Calu3 (cell line): ENCODE results near the gene ARHGAP6. TPM values are rescaled to one million over a fixed set of nuclear protein-coding genes. Genes with fewer than 3 reads are reported as not detected.
"Not testable (repeated sequence)": the region's sequence is repeated elsewhere in the genome, so short reads cannot be mapped to it uniquely, and the experiment has no call there.

Source experiments
- BruUV-seq: library from RNA; stranded (reverse); fragments of 400-500 nt; replicated peaks from 2 replicates; lab custom pipeline; 2021; lab: Mats Ljungman, UMichigan
- CTCF ChIA-PET: fragments of 300-600 bp; sonication (Branson Sonifier 250); formaldehyde crosslinking; loops from one replicate; lab custom pipeline; 2022; ENCODE audit warnings: antibody characterized with exemption; lab: Charles Lee
- DNase-seq: peaks from one replicate; pipeline ENCODE4 v3.0.0; 2022
- H3K27ac Mint-ChIP-seq: one replicate; pipeline ENCODE4 v1.8.0; 2022; ENCODE audit warnings: mixed read lengths; ENCODE audit not compliant: unreplicated experiment
- H3K27me3 Mint-ChIP-seq: one replicate; pipeline ENCODE4 v1.8.0; 2022; ENCODE audit warnings: mixed read lengths; ENCODE audit not compliant: unreplicated experiment
- H3K36me3 Mint-ChIP-seq: one replicate; pipeline ENCODE4 v1.8.0; 2022; ENCODE audit warnings: mild to moderate bottlenecking, moderate library complexity, mixed read lengths; ENCODE audit not compliant: insufficient read depth, unreplicated experiment
- H3K4me1 Mint-ChIP-seq: one replicate; pipeline ENCODE4 v1.8.0; 2022; ENCODE audit warnings: mild to moderate bottlenecking, low read depth, mixed read lengths; ENCODE audit not compliant: unreplicated experiment
- H3K4me3 Mint-ChIP-seq: one replicate; pipeline ENCODE4 v1.8.0; 2022; ENCODE audit warnings: mild to moderate bottlenecking, low read depth, moderate library complexity, mixed read lengths; ENCODE audit not compliant: unreplicated experiment
- H3K9me3 Mint-ChIP-seq: one replicate; pipeline ENCODE4 v1.8.0; 2022; ENCODE audit warnings: low read depth, mixed read lengths; ENCODE audit not compliant: unreplicated experiment
- CTCF ChIP-seq: fragments of 200-600 bp; IDR thresholded peaks from one replicate; pipeline ENCODE4 v1.8.0; 2022; ENCODE audit warnings: antibody characterized with exemption; ENCODE audit not compliant: unreplicated experiment
- intact Hi-C: fragments of 100-400 bp; cut with micrococcal nuclease; formaldehyde crosslinking; loops from one replicate; pipeline ENCODE4 v1.10.0; 2022; ENCODE audit not compliant: unreplicated experiment
- total RNA-seq: library from RNA; stranded (reverse); gene quantifications from 2 replicates; pipeline ENCODE4 v1.2.3, GENCODE V29; 2022

Gene ARHGAP6
- total RNA-seq, 1 experiment from 2014 or later: not detected

- CTCF ChIA-PET: no interaction called here
- H3K9me3 Mint-ChIP-seq: no peaks in the 10 kb centered on the region
- no peak overlapping the region for H3K4me3 Mint-ChIP-seq
- no peak for DNase-seq
- no peak overlapping the region for H3K27ac Mint-ChIP-seq
- no TSS peak for BruUV-seq
- no peaks in the 10 kb centered on the region for H3K27me3 Mint-ChIP-seq
- peaks cover 8% of the 10 kb centered on the region for H3K4me1 Mint-ChIP-seq
- H3K36me3 Mint-ChIP-seq: no peaks in the 10 kb centered on the region
- intact Hi-C loops: no loop called here
- TF ChIP-seq CTCF: no peak
Observed at GRCh38 chrX:11241720-11242119, 424.0 kb downstream of the ARHGAP6 start.

- H3K27me3 Mint-ChIP-seq: no peaks in the 10 kb centered on the region
- BruUV-seq: no TSS peak
- CTCF ChIA-PET: no interaction called here
- H3K9me3 Mint-ChIP-seq: no peaks in the 10 kb centered on the region
- TF ChIP-seq CTCF: no peak
- no peak overlapping the region for H3K4me3 Mint-ChIP-seq
- peaks cover 8% of the 10 kb centered on the region for H3K4me1 Mint-ChIP-seq
- H3K36me3 Mint-ChIP-seq: no peaks in the 10 kb centered on the region
- intact Hi-C loops: no loop called here
- no peak for DNase-seq
- no peak overlapping the region for H3K27ac Mint-ChIP-seq
Observed at GRCh38 chrX:11239230-11239629, 426.5 kb downstream of the ARHGAP6 start.

- DNase-seq, H3K4me1 Mint-ChIP-seq, CTCF ChIA-PET, BruUV-seq, H3K36me3 Mint-ChIP-seq, H3K9me3 Mint-ChIP-seq, H3K27ac Mint-ChIP-seq, H3K4me3 Mint-ChIP-seq, intact Hi-C loops, H3K27me3 Mint-ChIP-seq: not testable (repeated sequence)
Observed at GRCh38 chrX:11235377-11235776, 430.3 kb downstream of the ARHGAP6 start.

- CTCF ChIA-PET: no interaction called here
- H3K27ac Mint-ChIP-seq: no peak overlapping the region
- no TSS peak for BruUV-seq
Observed at GRCh38 chrX:11215191-11215921, 450.4 kb downstream of the ARHGAP6 start.

More at GRCh38 chrX:11215191-11215921, 450.4 kb downstream of the ARHGAP6 start:
- Mint-ChIP-seq H3K4me1 (no peaks in the 10 kb centered on the region), H3K36me3 (no peaks in the 10 kb centered on the region), H3K9me3 (no peaks in the 10 kb centered on the region), H3K4me3 (no peak overlapping the region), H3K27me3 (no peaks in the 10 kb centered on the region)
- TF ChIP-seq CTCF: no peak
- intact Hi-C loops: no loop called here
- DNase-seq: no peak
